ENCODE measurements around the gene MTHFD2. TPM values are rescaled to one million over a fixed set of nuclear protein-coding genes. Genes with fewer than 3 reads are reported as not detected.

Gene MTHFD2
- polyA plus RNA-seq, 1 of the 3 experiments (the other 2 are of a cell fraction), result 68.6 TPM

GRCh38 chr2:74198461-74199274 is at the start of gene MTHFD2 (continued):
- TF ChIP-seq EZH2phosphoT487 (IDR thresholded peaks at IDR 0.05; ENCODE audit: borderline replicate concordance, low read depth) (no peak), CTCF (IDR thresholded peaks at IDR 0.05) (peak; percentile 73), MXI1 (IDR thresholded peaks at IDR 0.05; ENCODE audit: low read depth, low read length) (peak; percentile 93), FOSL2 (IDR thresholded peaks at IDR 0.05; ENCODE audit: borderline replicate concordance, low read depth) (no peak), POLR2AphosphoS5 (IDR thresholded peaks at IDR 0.05; ENCODE audit: low read depth, low read length) (peak; percentile 99), NRF1 (IDR thresholded peaks at IDR 0.05; ENCODE audit: low read depth, low read length) (peak; percentile 41), GATA2 (CRISPR knock-in tag; IDR thresholded peaks at IDR 0.05) (peak; percentile 21; the same call in 1 of the 2 replicates), NFIC (IDR thresholded peaks at IDR 0.05; ENCODE audit: borderline replicate concordance) (0 out of 2 replicates have a peak, but pooled peaks have one; percentile 12), RAD21 (IDR thresholded peaks at IDR 0.05; ENCODE audit: low read length) (peak; percentile 49)
- TF ChIP-seq, protein P1, sequence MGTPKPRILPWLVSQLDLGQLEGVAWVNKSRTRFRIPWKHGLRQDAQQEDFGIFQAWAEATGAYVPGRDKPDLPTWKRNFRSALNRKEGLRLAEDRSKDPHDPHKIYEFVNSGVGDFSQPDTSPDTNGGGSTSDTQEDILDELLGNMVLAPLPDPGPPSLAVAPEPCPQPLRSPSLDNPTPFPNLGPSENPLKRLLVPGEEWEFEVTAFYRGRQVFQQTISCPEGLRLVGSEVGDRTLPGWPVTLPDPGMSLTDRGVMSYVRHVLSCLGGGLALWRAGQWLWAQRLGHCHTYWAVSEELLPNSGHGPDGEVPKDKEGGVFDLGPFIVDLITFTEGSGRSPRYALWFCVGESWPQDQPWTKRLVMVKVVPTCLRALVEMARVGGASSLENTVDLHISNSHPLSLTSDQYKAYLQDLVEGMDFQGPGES (IDR thresholded peaks at IDR 0.05; ENCODE audit: low read depth, low read length), result no peak; the same call in 1 of the 2 replicates

GRCh38 chr2:74149247-74149525 is 49.2 kb upstream of the MTHFD2 start:
- H3K27me3 ChIP-seq (ENCODE audit: insufficient read depth), result no peaks in the 10 kb centered on the region
- no peak overlapping the region for H3K4me3 ChIP-seq (ENCODE audit: low read depth in 2 of 2, low read length in 1 of 2)
- H3K79me2 ChIP-seq (ENCODE audit: insufficient read depth), result peaks cover 46% of the 10 kb centered on the region
- H3K9ac ChIP-seq, result no peak overlapping the region
- ChIA-PET CTCF (interaction anchor here (0.9 to 8.7 kb wide), 7 partner anchors 20 to 411 kb away, joined by 3 to 155 read pairs (median 4); partner anchors contain the start of genes STAMBP and TPRKB), POLR2A (interaction anchor here (1.0 to 3.5 kb wide), 3 partner anchors 29 to 243 kb away, joined by 3 to 10 read pairs (median 8); partner anchors contain the start of gene MOB1A)
- WGBS (ENCODE audit: low lambda C conversion rate), result 86% methylated on average over 5 of the region's 5 CpGs
- H3K36me3 ChIP-seq (replicated peaks in 1 of 2; ENCODE audit: control insufficient read depth in 1 of 2, insufficient read depth in 2 of 2, low read length in 1 of 2), result peaks cover 29 to 36% of the 10 kb centered on the region in 2 experiments
- H4K20me1 ChIP-seq (ENCODE audit: insufficient read depth), result no peaks in the 10 kb centered on the region
- H3K4me1 ChIP-seq (ENCODE audit: control insufficient read depth in 1 of 2, insufficient read depth in 2 of 2, low read depth in 1 of 2, low read length in 1 of 2), result peaks cover 4 to 22% of the 10 kb centered on the region in 2 experiments; a peak in 3 of 4 replicates
- no peak overlapping the region for H3K27ac ChIP-seq (ENCODE audit: low read depth in 2 of 2, low read length in 1 of 2)
- H2AFZ ChIP-seq (ENCODE audit: low read depth), result no peak overlapping the region
- H3F3A ChIP-seq (replicated peaks; ENCODE audit: insufficient read depth), result peaks cover 42% of the 10 kb centered on the region
- no peaks in the 10 kb centered on the region for H3K9me2 ChIP-seq
- no peak for TF ChIP-seq TCF12 (IDR thresholded peaks at IDR 0.05)
- TF ChIP-seq, protein P1 (IDR thresholded peaks at IDR 0.05; ENCODE audit: low read depth, low read length), result no peak
- no peak for TF ChIP-seq REST (IDR thresholded peaks at IDR 0.05; ENCODE audit: low read depth, low read length)
- no peak for TF ChIP-seq NRF1 (IDR thresholded peaks at IDR 0.05; ENCODE audit: low read depth, low read length)
- TF ChIP-seq, protein P2, sequence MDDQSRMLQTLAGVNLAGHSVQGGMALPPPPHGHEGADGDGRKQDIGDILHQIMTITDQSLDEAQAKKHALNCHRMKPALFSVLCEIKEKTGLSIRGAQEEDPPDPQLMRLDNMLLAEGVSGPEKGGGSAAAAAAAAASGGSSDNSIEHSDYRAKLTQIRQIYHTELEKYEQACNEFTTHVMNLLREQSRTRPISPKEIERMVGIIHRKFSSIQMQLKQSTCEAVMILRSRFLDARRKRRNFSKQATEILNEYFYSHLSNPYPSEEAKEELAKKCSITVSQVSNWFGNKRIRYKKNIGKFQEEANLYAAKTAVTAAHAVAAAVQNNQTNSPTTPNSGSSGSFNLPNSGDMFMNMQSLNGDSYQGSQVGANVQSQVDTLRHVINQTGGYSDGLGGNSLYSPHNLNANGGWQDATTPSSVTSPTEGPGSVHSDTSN (IDR thresholded peaks at IDR 0.05), result no peak
- no peak for TF ChIP-seq MXI1 (IDR thresholded peaks at IDR 0.05; ENCODE audit: low read depth, low read length)
- no peak for TF ChIP-seq YY1 (IDR thresholded peaks at IDR 0.05; ENCODE audit: low read depth)
- no peaks in the 10 kb centered on the region for H3K9me3 ChIP-seq
- 0 out of 2 replicates have a peak overlapping the region, but pooled peaks have one; percentile 93 for H3K4me2 ChIP-seq
- no peak for DNase-seq
